ENCODE measurements around the gene LSS.

- TF ChIP-seq POLR2A (IDR thresholded peaks at IDR 0.05) (no peak), CTCF (IDR thresholded peaks at IDR 0.05) (no peak)
These were observed 19.5 kb downstream of the LSS start for GRCh38 chr21:46208761-46209721.
